HFF-Myc (cell line): Measurements from ENCODE around the gene ACTL6B.

Experiments used
- DNase-seq: peaks from one replicate; pipeline ENCODE4 v3.0.0-alpha.2; 2011; ENCODE audit warnings: low read depth; ENCODE audit errors: extremely low read depth
- H3K4me3 ChIP-seq: replicated peaks from 2 replicates; pipeline ENCODE4 v1.5.1; 2011; ENCODE audit warnings: low read depth, mild to moderate bottlenecking, control low read depth, low read length
- TF ChIP-seq, protein P1 (sequence below): IDR thresholded peaks from 2 replicates; pipeline ENCODE4 v1.5.1; 2012; ENCODE audit warnings: mild to moderate bottlenecking, low read depth, low read length, control low read depth; ENCODE audit errors: missing control alignments

ACTL6B gene

GRCh38 chr7:100595188-100595587 lies 61.1 kb downstream of the ACTL6B start:
- no peak for DNase-seq
- TF ChIP-seq, protein P1, sequence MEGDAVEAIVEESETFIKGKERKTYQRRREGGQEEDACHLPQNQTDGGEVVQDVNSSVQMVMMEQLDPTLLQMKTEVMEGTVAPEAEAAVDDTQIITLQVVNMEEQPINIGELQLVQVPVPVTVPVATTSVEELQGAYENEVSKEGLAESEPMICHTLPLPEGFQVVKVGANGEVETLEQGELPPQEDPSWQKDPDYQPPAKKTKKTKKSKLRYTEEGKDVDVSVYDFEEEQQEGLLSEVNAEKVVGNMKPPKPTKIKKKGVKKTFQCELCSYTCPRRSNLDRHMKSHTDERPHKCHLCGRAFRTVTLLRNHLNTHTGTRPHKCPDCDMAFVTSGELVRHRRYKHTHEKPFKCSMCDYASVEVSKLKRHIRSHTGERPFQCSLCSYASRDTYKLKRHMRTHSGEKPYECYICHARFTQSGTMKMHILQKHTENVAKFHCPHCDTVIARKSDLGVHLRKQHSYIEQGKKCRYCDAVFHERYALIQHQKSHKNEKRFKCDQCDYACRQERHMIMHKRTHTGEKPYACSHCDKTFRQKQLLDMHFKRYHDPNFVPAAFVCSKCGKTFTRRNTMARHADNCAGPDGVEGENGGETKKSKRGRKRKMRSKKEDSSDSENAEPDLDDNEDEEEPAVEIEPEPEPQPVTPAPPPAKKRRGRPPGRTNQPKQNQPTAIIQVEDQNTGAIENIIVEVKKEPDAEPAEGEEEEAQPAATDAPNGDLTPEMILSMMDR, result no peak
- no peak overlapping the region for H3K4me3 ChIP-seq
